Measurements from ENCODE around the gene CFAP46. TPM values are rescaled to one million over a fixed set of nuclear protein-coding genes. Genes with fewer than 3 reads are reported as not detected.
A peak's percentile ranks its signal among the peaks of the same experiment; 100 is the strongest.

The CFAP46 gene
- total and polyA plus RNA-seq, 10 of the 15 experiments (the other 5 are each of a cell fraction or from before 2014, with no cell fraction given) = 0.01 to 0.18 (median 0.03) TPM; not detected in 7

GRCh38 chr10:132762267-132762666, 180.1 kb downstream of the CFAP46 start:
- no peak overlapping the region for H3K9ac ChIP-seq (ENCODE audit: control insufficient read depth, insufficient read depth, low read length)
- no peak overlapping the region for H3K4me2 ChIP-seq (ENCODE audit: control insufficient read depth, insufficient read depth)
- ChIA-PET SMC1A (ENCODE audit: uncharacterized antibody, unreplicated experiment) (no interaction called here), RAD21 (ENCODE audit: unreplicated experiment) (no interaction called here), CTCF (interaction anchor here (0.7 kb wide), 1 partner anchor 124 kb away, joined by 3 read pairs; no protein-coding TSS in a partner anchor), POLR2A (no interaction called here)
- H3K4me3 ChIP-seq = no peak overlapping the region
- FAIRE-seq (no peak), ATAC-seq (peak; percentile 30; the same call in 1 of the 3 replicates), DNase-seq (ENCODE audit: low read depth, low spot score) (no peak)
- no peak overlapping the region for H2AFZ ChIP-seq (ENCODE audit: control insufficient read depth, low read depth, low read length)
- no peaks in the 10 kb centered on the region; the same call in 2 of the 3 replicates for H3K9me3 ChIP-seq (replicated peaks; ENCODE audit: control insufficient read depth, insufficient read depth, low read length)
- H4K20me1 ChIP-seq (ENCODE audit: control insufficient read depth, insufficient read depth) = no peaks in the 10 kb centered on the region
- no TSS peak for BruUV-seq (replicated peaks)
- H3K79me2 ChIP-seq (ENCODE audit: control insufficient read depth, insufficient read depth, low read length) = no peaks in the 10 kb centered on the region
- no peaks in the 10 kb centered on the region; a peak in 1 of 4 replicates for H3K36me3 ChIP-seq (ENCODE audit: control insufficient read depth in 2 of 2, insufficient read depth in 2 of 2, low read length in 1 of 2)
- in situ Hi-C loops (cut with MboI) = no loop called here
- 55% methylated on average over 6 of the region's 6 CpGs for WGBS (ENCODE audit: insufficient coverage, insufficient replicate concordance, low lambda C conversion rate, missing lambda C conversion rate)
- H3K27me3 ChIP-seq (replicated peaks in 1 of 2; ENCODE audit: control insufficient read depth in 2 of 2, insufficient read depth in 2 of 2, low read length in 1 of 2) = no peaks in the 10 kb centered on the region
- H3K27ac ChIP-seq (ENCODE audit: control insufficient read depth, insufficient read depth) = no peak overlapping the region
- H3K4me1 ChIP-seq (ENCODE audit: control insufficient read depth, insufficient read depth, low read length) = no peaks in the 10 kb centered on the region
- TF ChIP-seq IKZF1 (conservative IDR thresholded peaks at IDR 0.05) = no peak
- peak; percentile 24; the same call in 1 of the 2 replicates for TF ChIP-seq RUNX3 (IDR thresholded peaks at IDR 0.05; ENCODE audit: low read length)
- intact Hi-C loops (cut with micrococcal nuclease; ENCODE audit: unreplicated experiment) = no loop called here

- Histone ChIP-seq H3K4me1 (ENCODE audit: control insufficient read depth, insufficient read depth, low read length) (no peaks in the 10 kb centered on the region), H3K4me3 (no peak overlapping the region), H3K9me3 (replicated peaks; ENCODE audit: control insufficient read depth, insufficient read depth, low read length) (no peaks in the 10 kb centered on the region; the same call in 2 of the 3 replicates), H3K27ac (ENCODE audit: control insufficient read depth, insufficient read depth) (no peak overlapping the region), H3K36me3 (ENCODE audit: control insufficient read depth in 2 of 2, insufficient read depth in 2 of 2, low read length in 1 of 2) (no peaks in the 10 kb centered on the region; a peak in 1 of 4 replicates), H3K27me3 (replicated peaks in 1 of 2; ENCODE audit: control insufficient read depth in 2 of 2, insufficient read depth in 2 of 2, low read length in 1 of 2) (no peaks in the 10 kb centered on the region), H3K9ac (ENCODE audit: control insufficient read depth, insufficient read depth, low read length) (no peak overlapping the region), H3K79me2 (ENCODE audit: control insufficient read depth, insufficient read depth, low read length) (no peaks in the 10 kb centered on the region), H4K20me1 (ENCODE audit: control insufficient read depth, insufficient read depth) (no peaks in the 10 kb centered on the region), H2AFZ (ENCODE audit: control insufficient read depth, low read depth, low read length) (no peak overlapping the region), H3K4me2 (ENCODE audit: control insufficient read depth, insufficient read depth) (no peak overlapping the region)
- intact Hi-C loops (cut with micrococcal nuclease; ENCODE audit: unreplicated experiment) (no loop called here), in situ Hi-C loops (cut with MboI) (no loop called here)
- WGBS (ENCODE audit: insufficient coverage, insufficient replicate concordance, low lambda C conversion rate, missing lambda C conversion rate) = 93% methylated on average over 11 of the region's 11 CpGs
- TF ChIP-seq RCOR1 (conservative IDR thresholded peaks at IDR 0.05; ENCODE audit: low read depth, low read length) = no peak
- no peak for TF ChIP-seq MXI1 (IDR thresholded peaks at IDR 0.05; ENCODE audit: low read depth, low read length)
- TF ChIP-seq SMAD1 (IDR thresholded peaks at IDR 0.05; ENCODE audit: low read depth, partially characterized antibody) = no peak
- TF ChIP-seq CHD1 (IDR thresholded peaks at IDR 0.05; ENCODE audit: low read depth, low read length) = no peak
- SMC1A ChIA-PET (ENCODE audit: uncharacterized antibody, unreplicated experiment) = no interaction called here
- no TSS peak for BruUV-seq (replicated peaks)
- RAD21 ChIA-PET (ENCODE audit: unreplicated experiment) = no interaction called here
- ATAC-seq = no peak
- POLR2A ChIA-PET = no interaction called here
- FAIRE-seq = no peak
- CTCF ChIA-PET = no interaction called here
- DNase-seq (ENCODE audit: low read depth, low spot score) = no peak
Observed at GRCh38 chr10:132761395-132762060, 180.8 kb downstream of the CFAP46 start.
